Measurements from ENCODE around the gene DLGAP1. TPM values are rescaled to one million over a fixed set of nuclear protein-coding genes. Genes with fewer than 3 reads are reported as not detected.

DLGAP1 gene
- total and polyA plus RNA-seq, 2 donors (not counting 1 experiment from before 2014, with no cell fraction given): 0.07 to 0.61 TPM

DNA sequence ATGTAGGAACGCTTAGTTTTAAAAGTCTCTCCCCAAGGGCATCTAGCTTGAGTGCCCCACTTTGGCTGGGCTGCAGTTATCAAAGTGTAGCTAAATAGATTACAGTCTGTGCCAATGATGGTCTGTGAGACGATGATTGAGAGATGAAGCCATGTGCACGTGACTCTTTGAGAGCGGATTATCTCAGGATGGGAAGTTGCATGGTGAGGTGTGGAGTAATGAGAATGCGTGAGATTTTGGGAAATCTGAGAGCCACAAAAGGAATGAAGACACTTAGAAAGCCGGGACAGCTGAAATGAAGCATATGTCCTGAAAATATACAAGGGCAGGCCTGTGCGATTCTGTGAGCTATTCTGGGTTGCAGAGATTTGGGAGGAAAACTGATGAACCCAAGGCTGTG is 635.1 kb downstream of the DLGAP1 start:
- no peak for ATAC-seq (ENCODE audit: low read depth)
- H2AFZ ChIP-seq (ENCODE audit: insufficient read depth, low read depth, low read length, poor library complexity, severe bottlenecking): no peak overlapping the region
- ChIA-PET POLR2A (no interaction called here), CTCF (no interaction called here)
- TF ChIP-seq, protein P1, sequence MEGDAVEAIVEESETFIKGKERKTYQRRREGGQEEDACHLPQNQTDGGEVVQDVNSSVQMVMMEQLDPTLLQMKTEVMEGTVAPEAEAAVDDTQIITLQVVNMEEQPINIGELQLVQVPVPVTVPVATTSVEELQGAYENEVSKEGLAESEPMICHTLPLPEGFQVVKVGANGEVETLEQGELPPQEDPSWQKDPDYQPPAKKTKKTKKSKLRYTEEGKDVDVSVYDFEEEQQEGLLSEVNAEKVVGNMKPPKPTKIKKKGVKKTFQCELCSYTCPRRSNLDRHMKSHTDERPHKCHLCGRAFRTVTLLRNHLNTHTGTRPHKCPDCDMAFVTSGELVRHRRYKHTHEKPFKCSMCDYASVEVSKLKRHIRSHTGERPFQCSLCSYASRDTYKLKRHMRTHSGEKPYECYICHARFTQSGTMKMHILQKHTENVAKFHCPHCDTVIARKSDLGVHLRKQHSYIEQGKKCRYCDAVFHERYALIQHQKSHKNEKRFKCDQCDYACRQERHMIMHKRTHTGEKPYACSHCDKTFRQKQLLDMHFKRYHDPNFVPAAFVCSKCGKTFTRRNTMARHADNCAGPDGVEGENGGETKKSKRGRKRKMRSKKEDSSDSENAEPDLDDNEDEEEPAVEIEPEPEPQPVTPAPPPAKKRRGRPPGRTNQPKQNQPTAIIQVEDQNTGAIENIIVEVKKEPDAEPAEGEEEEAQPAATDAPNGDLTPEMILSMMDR (IDR thresholded peaks at IDR 0.05): no peak
- no peak for TF ChIP-seq EZH2 (IDR thresholded peaks at IDR 0.05; ENCODE audit: borderline replicate concordance, insufficient read depth, low read depth, low read length, poor library complexity, severe bottlenecking)
- Mint-ChIP-seq H3K4me3 (no peak overlapping the region), H3K9me3 (ENCODE audit: insufficient read depth) (no peaks in the 10 kb centered on the region), H3K27me3 (peaks cover 14% of the 10 kb centered on the region), H3K4me1 (no peaks in the 10 kb centered on the region), H3K27ac (no peak overlapping the region)
- H3K27me3 ChIP-seq (replicated peaks in 1 of 4; ENCODE audit: control extremely low read depth in 1 of 4, control insufficient read depth in 3 of 4, insufficient read depth in 4 of 4, low read length in 3 of 4): no peaks in the 10 kb centered on the region
- H3K9ac ChIP-seq (ENCODE audit: low read length): no peak overlapping the region
- H3K4me1 ChIP-seq (ENCODE audit: control insufficient read depth in 2 of 2, insufficient read depth in 2 of 2, low read length in 2 of 2): no peaks in the 10 kb centered on the region
- intact Hi-C loops (cut with micrococcal nuclease): no loop called here
- DNase-seq: no peak
- 99% methylated on average over 6 of the region's 7 CpGs for WGBS (ENCODE audit: insufficient coverage)
- no peak overlapping the region for H3K4me2 ChIP-seq (replicated peaks; ENCODE audit: low read depth, low read length, poor library complexity, severe bottlenecking)
- no peaks in the 10 kb centered on the region for H3K9me3 ChIP-seq (ENCODE audit: control extremely low read depth in 1 of 3, control insufficient read depth in 2 of 3, insufficient read depth in 1 of 3, low read length in 2 of 3)
- no peaks in the 10 kb centered on the region for H3K79me2 ChIP-seq (ENCODE audit: control insufficient read depth, insufficient read depth, low read length)
- no peak overlapping the region for H3K27ac ChIP-seq (ENCODE audit: low read length in 2 of 2)
- H4K20me1 ChIP-seq (ENCODE audit: control insufficient read depth, insufficient read depth, low read length, poor library complexity, severe bottlenecking): no peaks in the 10 kb centered on the region
- no peak overlapping the region for H3K4me3 ChIP-seq (ENCODE audit: control extremely low read depth in 1 of 5, extremely low read depth in 1 of 5, insufficient read depth in 1 of 5, low read depth in 2 of 5, low read length in 4 of 5)
- no peaks in the 10 kb centered on the region for H3K36me3 ChIP-seq (replicated peaks in 1 of 2; ENCODE audit: control extremely low read depth in 1 of 2, control insufficient read depth in 1 of 2, extremely low read depth in 1 of 2, insufficient read depth in 2 of 2, low read length in 1 of 2)

DNA sequence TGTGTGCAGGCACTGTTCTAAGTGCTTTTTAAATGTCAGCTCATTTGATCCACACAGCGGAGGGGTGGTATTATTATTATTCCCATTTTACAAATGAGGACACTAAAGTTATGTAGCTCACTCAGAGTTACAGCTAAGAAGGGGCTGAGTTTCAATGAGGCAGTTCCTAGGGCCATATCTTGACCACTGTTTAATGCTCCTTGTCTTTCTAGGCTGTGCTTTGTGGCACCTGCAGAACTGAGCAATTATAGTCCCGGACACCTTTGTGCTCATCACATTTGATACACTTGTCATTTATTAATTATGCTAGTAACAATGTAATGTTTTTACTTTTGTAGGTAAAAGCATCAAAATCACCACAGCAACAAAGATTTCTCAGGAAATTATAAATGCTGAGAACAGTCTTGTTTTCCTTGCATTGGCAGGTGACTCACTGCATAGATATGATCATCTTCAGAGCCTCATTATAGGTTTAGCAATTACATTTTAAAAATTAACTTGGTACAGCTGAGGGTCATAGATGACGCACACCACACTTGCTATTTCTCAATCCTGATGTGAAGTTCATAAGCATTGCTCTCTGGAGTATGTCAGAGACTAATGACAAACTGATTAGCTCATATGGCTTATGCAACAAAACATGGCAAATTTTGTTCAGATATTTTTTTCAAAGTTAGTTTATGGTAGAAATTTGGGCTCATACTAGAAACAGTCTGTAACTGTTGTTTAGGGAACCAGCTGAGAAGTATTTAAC is 638.3 kb downstream of the DLGAP1 start:
- CTCF ChIA-PET: no interaction called here
- no peaks in the 10 kb centered on the region for H3K9me3 Mint-ChIP-seq (ENCODE audit: insufficient read depth)
- ATAC-seq (ENCODE audit: low read depth) (no peak), DNase-seq (no peak)
- no peaks in the 10 kb centered on the region for H3K4me1 Mint-ChIP-seq
- Histone ChIP-seq H3K79me2 (ENCODE audit: control insufficient read depth, insufficient read depth, low read length) (no peaks in the 10 kb centered on the region), H2AFZ (ENCODE audit: insufficient read depth, low read depth, low read length, poor library complexity, severe bottlenecking) (no peak overlapping the region), H4K20me1 (ENCODE audit: control insufficient read depth, insufficient read depth, low read length, poor library complexity, severe bottlenecking) (no peaks in the 10 kb centered on the region), H3K9me3 (ENCODE audit: control extremely low read depth in 1 of 3, control insufficient read depth in 2 of 3, insufficient read depth in 1 of 3, low read length in 2 of 3) (no peaks in the 10 kb centered on the region), H3K9ac (ENCODE audit: low read length) (no peak overlapping the region), H3K4me2 (replicated peaks; ENCODE audit: low read depth, low read length, poor library complexity, severe bottlenecking) (no peak overlapping the region), H3K4me1 (ENCODE audit: control insufficient read depth in 2 of 2, insufficient read depth in 2 of 2, low read length in 2 of 2) (no peaks in the 10 kb centered on the region), H3K4me3 (ENCODE audit: control extremely low read depth in 1 of 5, extremely low read depth in 1 of 5, insufficient read depth in 1 of 5, low read depth in 2 of 5, low read length in 4 of 5) (no peak overlapping the region), H3K36me3 (replicated peaks in 1 of 2; ENCODE audit: control extremely low read depth in 1 of 2, control insufficient read depth in 1 of 2, extremely low read depth in 1 of 2, insufficient read depth in 2 of 2, low read length in 1 of 2) (no peaks in the 10 kb centered on the region), H3K27me3 (replicated peaks in 1 of 4; ENCODE audit: control extremely low read depth in 1 of 4, control insufficient read depth in 3 of 4, insufficient read depth in 4 of 4, low read length in 3 of 4) (no peaks in the 10 kb centered on the region), H3K27ac (ENCODE audit: low read length in 2 of 2) (no peak overlapping the region)
- TF ChIP-seq, protein P1 (IDR thresholded peaks at IDR 0.05): no peak
- no peak for TF ChIP-seq EZH2 (IDR thresholded peaks at IDR 0.05; ENCODE audit: borderline replicate concordance, insufficient read depth, low read depth, low read length, poor library complexity, severe bottlenecking)
- no peak overlapping the region for H3K27ac Mint-ChIP-seq
- WGBS (ENCODE audit: insufficient coverage): no CpG with 5 or more reads among the region's 3 CpGs
- H3K27me3 Mint-ChIP-seq: peaks cover 14% of the 10 kb centered on the region
- no peak overlapping the region for H3K4me3 Mint-ChIP-seq
- POLR2A ChIA-PET: no interaction called here
- intact Hi-C loops (cut with micrococcal nuclease): no loop called here
